Measurements from ENCODE around the gene WDR75.
"Not testable (repeated sequence)": the region's sequence is repeated elsewhere in the genome, so short reads cannot be mapped to it uniquely, and the experiment has no call there.

WDR75 gene

DNA sequence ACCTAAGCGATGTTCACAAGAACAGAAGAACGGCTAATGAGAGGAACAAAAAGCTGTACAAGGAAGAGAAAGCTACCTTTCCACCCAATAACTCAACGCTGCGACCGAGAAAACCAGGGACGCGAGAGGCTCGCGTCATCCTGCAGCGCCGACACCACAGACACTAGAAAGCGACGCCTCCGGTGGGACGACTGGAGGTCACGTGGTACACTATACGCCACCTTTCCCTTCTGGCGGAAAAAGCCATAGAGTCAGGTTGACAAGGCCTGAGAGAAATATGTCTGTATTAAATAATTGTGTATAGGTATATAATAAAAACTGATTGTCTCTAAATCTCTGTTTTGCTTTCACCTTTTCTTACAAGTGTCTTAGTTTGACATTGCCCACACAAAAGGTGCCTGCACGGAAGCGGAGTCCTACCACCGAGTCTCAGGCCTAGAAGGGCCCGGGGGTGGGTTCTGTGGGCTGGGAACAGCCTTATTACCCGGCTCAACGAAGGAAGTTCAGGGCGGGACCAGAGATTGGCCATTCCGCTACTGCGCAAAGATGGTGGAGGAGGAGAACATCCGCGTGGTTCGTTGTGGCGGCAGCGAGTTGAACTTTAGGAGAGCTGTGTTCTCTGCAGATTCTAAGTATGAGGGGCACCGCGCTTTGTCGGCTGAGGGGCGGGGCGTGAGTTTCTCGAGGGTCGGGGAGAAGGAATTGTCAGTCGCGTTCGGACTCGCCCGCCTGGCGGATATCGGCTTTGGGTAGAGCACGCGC is at the start of gene WDR75:
WDR75 (plus strand) TSS at position 528 of the 762 bp plus-strand sequence; CDS start at position 547, 19 bp downstream.
- peak; percentile 89 for DNase-seq (ENCODE audit: low spot score)

DNA sequence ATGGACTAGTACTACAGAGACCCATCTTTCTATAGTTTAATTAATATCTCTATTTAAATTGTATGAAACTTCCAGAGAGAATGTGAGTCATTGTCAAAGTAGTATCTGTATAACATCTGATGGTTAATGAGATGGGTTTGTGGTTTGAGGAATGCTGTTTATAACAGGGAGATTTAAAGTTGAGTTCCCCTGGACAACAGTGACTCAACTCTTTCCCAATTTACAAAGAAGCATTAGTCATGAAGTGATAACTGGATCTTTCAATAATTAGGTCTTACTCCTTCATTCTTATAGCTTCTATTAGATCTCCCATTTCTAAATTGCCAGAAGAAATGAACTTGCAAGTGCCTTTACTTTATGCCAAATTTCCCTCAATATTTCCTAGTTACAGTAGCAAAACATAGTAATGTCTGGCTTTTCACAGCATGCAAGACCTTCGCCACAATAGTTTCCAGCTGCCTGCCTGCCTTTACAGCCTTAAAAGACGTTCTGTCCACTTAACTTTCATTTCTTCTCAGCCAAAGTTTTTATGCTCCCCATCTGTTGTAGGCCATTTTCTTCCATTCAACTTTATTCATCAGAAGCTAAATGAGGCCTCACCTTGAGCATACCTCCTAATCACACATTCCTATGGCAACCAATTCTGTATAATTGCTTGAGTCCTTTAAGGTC is 47.7 kb upstream of the WDR75 start:
- DNase-seq (ENCODE audit: low spot score), result no peak

DNA sequence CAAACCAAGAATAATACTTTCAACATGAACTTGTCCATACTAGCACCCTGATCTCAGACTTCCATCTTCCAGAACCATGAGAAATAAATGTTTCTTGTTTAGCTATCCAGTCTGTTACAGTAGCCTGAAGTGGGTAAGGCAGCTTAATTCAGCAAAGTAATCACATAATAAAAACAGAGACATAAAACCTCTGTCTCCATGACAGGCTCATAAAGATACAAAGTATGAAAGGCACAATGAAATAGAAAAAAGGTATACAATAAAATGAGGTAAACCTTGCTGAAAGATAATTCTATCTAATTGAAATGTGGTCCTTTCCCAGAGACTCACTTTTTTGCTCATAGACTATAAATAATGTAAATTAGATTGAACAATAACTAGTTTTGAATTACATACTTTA is 46.7 kb upstream of the WDR75 start:
- no peak for DNase-seq (ENCODE audit: low spot score)

DNA sequence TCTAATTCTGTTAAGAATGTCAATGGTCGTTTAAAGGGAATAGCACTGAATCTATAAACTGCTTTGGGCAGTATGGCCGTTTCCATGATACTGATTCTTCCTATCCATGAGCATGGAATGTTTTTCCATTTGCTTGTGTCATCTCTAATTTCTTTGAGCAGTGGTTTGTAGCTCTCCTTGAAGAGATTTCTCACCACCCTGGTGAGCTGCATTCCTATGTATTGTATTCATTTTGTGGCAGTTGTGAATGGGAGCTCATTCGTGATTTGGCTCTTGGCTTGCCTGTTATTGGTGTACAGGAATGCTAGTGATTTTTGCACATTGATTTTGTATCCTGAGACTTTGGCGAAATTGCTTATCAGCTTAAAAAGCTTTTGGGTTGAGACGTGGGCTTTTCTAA is 38.3 kb upstream of the WDR75 start:
- no peak for DNase-seq (ENCODE audit: low spot score)

DNA sequence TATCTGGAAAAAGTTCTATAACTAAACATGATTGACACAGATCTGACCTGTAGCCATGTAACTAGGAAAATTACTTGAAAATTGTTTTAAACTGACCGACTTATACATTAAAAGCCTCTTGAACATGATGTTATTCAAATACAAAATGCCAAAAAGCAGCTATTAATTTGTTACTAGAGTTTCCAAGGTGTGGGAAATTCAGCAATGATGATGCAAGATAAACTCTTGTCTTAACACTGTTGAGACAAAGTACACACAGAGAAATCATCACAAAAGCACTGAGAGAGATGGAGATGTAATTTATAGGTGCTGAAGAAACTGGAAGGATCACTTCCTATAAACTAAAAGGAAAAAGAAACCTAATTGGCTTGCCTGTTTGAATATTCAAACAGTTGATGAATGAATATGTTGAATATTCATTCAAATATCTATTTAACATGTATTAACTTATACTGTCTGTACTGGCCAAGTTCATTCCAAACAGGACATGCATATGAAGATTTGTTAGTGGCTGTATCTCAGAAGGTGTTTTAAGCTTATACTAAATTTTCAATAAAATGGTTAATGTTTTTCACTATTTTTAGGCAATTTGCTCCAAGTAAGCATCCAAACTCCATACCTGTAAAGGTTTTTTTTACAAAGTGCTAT is 34.6 kb upstream of the WDR75 start:
- DNase-seq (ENCODE audit: low spot score), result no peak

DNA sequence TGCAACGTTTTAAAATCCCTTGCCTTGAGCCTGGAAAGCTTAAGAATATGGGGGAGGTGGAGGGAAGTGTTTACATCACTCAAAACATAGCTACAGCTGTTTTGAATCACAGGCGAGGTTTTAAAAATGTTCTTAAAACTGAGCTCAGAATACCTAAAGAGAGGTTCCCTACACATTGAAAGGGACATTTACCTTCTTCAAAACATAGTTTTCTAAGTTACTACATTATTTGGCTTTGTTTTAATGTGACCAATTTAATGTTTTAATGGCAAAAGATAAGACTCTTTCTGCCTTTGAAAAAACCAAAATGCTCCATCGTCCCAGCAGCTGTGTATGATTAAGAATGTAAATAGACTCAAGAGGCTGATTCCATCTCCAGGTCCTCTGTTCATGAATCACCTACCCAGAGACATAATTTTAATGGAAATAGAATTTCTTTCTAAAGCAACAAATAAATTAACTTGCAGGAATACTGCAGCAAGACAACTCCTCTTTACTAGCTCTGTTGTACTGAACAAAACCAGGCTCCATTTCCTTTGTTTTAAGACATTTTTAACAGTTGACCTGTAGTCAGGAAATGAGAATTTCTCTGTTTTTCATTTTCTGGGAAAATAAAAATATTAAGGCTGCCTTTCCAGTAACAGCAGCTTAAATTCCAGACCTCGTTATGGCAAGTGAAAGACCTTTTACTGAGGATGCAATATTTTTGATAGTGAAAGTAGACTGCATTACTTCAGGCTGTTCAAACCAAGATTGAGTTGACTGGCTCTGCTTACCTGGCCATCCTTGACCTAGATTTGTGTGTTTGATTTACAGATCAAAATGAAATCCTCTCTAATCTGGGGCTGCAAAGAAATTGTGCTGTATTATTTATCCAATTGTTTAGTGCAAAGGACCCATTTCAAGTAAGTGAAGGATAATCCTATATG is 33.7 kb upstream of the WDR75 start:
- no peak for DNase-seq (ENCODE audit: low spot score)

DNA sequence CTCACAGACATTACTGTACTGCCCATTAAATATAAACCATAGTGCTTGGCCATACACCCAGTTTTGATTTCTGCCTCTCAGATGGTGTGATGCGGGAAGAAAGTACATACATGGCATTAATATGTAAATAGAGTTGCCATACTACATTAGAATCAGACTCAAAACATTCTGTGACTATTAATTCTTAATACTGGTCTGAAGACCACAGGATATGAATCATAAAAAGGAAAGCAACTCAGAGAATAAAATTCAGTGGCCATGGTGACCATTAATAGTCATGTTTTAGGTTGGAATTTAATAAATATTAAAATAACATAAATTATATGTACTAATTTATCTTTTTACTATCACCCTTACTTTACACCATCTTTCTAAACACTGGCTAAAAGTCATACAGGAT is 33.0 kb upstream of the WDR75 start:
- DNase-seq (ENCODE audit: low spot score), result no peak

DNA sequence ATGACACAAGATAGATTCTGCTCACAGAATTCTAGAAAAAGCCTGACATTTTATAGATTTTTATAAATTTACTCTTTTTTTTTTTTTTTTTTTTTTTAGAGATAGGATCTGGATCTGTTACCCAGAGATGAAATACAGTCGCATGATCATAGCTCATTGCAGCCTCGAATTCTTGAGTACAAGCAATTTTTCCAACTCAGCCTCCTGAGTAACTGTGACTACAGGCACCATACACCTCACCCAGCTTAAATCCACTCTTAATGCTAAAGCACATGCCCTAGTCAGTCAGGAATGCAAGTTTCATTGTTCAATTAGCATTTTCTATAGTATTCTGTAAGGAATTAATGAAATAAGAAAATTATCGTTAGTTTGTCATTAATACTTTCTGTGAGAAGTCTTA is 32.1 kb upstream of the WDR75 start:
- DNase-seq (ENCODE audit: low spot score), result no peak

DNA sequence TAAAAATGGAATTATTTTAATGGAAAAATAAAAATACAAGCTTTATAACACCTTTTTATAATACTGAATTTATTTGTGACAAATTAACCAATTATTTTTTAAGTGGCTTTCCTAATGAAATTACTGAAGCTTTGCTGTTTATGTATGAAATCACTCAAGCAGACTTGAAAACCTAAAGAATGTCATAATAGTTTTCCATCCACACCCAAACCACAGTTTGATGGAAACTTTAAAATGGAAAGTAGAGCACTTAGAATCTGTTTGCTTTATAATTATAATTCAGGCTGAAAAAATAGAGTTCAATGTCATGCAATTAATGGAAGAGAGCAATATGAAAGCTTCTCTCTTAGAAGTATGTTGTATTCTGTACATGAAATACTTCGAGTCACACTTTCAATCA is 31.6 kb upstream of the WDR75 start:
- no peak for DNase-seq (ENCODE audit: low spot score)

DNA sequence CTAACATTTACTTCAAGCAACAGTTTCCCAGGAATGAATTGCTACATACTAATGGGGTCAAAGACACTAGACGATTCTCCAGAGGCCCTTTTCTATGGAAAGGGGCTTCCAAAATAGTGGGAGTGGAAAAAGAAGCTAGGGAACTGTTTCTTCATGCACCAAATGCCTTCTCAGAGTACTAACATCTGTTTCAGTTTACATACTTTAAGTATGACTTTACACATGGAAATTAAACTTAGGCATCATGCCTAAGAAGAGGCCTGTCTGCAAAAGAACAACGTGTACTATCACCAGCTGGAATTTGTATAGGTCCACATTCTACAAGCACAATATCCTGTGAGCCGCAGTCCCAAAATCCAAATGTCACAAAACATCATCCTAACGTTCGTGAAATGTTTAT is 29.4 kb upstream of the WDR75 start:
- DNase-seq (ENCODE audit: low spot score), result no peak

DNA sequence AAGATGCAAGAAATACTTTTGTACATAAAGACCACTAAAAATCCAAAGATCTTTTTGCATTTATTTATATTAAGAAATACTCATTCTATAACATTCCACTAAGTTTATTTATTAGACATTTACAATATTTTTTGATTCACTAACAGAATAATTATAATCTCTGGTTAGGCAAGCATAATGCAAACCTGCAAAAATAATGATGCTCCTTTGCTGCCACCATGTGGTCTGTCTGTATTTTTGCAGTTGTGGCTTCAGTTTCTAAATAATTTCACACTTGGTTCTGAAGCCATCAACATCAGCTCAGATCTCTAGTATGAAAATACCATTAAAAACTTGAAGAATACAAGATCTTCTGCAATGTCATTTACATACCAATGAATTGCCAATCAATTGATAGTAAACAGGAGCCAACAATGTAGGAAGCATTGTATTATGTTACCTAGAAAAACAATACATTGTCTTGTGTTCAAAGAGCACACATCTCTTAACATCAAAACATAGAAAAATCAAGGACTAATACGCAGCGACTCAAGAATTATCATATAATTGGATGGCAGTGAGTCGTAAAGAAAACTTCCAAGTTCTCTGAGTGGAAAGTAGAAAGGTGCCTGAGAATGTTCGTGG is 28.8 kb upstream of the WDR75 start:
- peak; percentile 36 for DNase-seq (ENCODE audit: low spot score)

DNA sequence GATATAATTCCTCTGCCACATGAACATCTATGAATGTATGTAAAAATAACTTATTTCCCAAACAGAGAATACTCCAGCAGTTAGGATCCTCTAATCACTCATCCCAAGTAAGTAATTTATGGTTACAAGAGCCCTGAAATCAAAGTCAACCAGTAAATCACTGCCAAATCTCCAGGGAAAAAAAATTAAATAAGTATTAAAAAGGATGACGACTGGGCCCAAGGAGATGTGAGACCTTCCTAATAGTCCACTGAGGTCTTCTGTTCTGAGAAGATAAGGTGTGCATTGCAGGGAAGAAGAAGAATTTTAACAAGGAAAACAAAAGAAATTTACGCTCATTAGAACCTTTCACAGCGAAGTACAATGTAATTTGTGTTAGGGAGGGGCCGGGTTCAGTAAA is 28.0 kb upstream of the WDR75 start:
- no peak for DNase-seq (ENCODE audit: low spot score)

DNA sequence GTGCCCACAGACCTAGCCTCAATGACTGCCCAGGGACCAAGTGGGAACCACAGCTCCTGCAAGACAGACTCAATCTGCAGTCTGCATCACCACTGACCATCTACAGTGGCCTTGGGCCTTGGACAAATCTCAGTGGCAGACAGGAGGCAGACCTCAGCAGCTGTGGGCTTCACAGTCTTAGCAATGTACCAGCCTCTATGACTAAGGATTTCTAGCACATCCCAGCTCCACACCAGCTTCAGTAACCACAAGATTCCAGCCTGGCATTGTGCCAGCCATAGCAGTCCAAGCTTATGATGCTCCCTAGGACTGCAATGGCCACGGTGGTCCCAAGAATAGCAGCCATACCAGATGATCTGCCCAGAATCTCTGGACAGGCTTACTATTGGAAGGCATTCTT is 19.6 kb upstream of the WDR75 start:
- DNase-seq (ENCODE audit: low spot score), result no peak

DNA sequence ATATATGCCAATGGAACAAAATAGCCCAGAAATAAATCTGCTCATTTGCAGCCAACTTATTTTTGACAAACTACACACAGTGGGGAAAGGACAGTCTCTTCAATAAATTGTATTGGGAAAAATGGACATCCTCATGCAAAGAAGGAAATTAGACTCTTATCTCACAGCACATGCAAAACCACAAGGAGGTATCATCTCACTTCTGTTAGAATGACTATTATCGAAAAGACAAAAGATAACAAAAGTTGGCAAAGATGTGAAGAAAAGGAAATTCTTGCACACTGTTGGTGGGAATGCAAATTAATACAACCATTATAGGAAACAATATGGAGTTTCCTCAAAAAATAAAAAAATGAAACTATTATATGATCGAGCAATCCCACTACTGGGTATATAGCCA is 16.3 kb upstream of the WDR75 start:
- no peak for DNase-seq (ENCODE audit: low spot score)

DNA sequence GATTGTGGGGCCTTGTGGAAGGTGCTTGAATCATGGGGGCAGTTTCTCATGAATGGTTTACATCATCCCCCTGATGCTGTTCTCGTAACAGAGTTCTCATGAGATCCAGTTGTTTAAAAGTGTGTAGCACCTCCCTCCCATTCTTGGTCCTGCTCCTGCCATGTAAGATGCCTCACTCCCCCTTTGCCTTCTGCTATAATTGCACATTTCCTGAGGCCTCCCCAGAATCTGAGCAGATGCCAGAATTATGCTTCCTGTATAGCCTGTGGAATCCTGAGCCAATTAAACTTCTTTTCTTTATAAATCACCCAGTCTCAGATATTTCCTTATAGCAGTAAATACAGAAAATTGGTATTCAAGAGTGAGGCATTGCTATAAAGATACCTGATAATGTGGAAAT is 15.6 kb upstream of the WDR75 start:
- no peak for DNase-seq (ENCODE audit: low spot score)

DNA sequence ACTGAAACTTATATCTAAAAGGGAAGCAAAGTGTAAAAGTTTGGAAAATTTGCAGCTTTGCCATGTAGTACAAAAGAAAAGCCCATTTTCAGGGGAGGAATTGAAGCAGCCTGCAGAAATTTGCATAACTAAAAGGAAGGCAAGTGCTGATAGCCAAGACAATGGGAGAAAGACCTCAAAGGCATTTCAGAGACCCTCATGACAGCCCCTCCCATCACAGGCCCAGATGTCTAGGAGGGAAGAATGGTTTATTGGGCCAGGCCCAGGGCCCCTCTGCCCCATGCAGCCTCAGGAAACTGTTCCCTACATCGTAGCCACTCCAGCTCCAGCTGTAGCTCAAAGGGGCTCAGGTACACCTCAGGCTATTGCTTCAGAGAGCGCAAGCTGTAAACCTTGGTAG is 14.4 kb upstream of the WDR75 start:
- no peak for DNase-seq (ENCODE audit: low spot score)

DNA sequence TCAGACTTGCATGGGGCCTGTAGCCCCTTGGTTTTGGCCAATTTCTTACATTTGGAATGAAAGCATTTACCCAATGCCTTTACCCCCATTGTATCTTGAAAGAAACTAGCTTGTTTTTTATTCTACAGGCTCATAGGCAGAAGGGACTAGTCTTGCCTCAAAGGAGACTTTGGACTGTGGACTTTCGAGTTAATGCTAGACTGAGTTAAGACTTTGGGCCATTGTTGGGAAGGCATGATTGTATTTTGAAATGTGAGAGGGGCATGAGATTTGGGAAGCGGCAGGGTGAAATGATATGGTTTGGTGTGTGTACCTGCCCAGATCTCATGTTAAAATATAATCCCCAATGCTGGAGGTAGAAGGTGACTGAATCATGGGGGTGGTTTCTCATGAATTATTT is 13.4 kb upstream of the WDR75 start:
- no peak for DNase-seq (ENCODE audit: low spot score)

DNA sequence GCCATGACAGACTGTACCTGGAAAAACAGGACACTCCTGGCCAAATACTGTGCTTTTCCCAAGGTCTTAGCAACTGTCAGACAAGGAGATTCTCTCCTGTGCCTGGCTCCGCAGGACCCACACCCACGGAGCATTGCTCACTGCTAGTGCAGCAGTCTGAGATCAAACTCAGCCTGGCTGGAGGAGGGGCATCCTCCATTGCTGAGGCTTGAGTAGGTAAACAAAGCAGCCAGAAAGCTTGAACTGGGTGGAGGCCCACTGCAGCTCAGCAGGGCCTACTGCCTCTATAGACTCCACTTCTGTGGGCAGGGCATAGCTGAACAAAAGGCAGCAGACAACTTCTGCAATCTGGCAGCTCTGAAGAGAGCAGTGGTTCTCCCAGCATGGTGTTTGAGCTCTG is 10.8 kb upstream of the WDR75 start:
- not testable (repeated sequence) for DNase-seq (ENCODE audit: low spot score)

DNA sequence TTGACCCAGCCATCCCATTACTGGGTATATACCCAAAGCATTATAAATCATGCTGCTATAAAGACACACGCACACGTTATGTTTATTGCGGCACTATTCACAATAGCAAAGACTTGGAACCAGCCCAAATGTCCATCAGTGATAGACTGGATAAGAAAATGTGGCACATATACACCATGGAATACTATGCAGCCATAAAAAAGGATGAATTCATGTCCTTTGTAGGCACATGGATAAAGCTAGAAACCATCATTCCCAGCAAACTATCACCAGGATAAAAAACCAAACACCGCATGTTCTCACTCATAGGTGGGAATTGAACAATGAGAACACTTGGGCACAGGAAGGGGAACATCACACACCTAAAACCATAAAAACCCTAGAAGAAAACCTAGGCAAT is 5.5 kb upstream of the WDR75 start:
- not testable (repeated sequence) for DNase-seq (ENCODE audit: low spot score)

DNA sequence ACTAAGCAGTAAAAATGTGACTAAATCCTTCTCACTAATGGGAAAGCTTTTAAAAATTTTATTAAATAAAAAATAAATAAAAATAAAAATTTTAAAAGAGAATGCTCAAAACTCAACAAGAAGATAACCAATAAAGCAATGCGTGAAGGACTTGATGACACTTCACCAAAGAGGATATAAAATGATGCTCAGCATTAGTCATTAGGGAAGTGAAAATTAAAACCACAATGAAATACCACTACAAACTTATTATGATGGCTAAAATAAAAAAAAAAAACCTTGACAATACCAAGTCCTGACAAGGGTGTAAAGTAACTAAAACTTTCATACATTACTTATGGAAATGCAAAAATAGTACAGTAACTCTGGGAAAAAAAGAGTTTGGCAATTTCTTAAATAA is 3.3 kb upstream of the WDR75 start:
- DNase-seq (ENCODE audit: low spot score), result no peak

DNA sequence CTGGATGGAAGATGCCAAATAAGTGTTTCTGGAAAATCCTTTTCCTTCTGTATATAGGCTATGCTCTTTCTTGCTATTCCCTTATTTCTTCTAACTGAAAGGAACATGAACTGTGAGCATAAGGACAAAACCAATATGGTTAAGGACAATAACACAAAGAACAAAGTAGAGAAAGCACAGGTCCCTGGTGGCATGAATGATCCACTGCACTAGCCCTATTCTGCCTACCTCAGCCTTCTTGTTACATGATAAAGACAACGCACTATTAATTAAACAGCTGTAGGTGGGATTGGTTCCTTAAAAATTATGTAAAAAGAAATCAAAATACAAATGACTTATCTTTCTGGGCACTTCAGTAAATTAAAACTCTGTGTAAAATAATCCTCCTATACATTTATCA is 1.9 kb upstream of the WDR75 start:
- no peak for DNase-seq (ENCODE audit: low spot score)

DNA sequence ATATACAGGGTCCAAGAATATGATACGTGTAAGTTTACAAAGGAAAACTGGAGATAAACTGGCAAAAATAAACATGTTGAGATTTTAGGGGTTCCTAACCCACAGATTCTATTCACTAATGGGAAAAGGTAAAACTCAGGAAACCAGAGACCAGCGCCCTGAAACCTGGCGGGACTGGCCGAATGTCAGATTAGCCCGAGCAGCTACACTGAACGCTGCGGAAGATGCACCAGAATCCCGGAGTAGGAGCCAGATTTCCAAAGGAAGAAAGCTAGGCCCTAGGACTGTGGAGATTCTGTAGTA is 679 bp upstream of the WDR75 start:
- no peak for DNase-seq (ENCODE audit: low spot score)
